Measurements from ENCODE around the gene GATB. TPM values are rescaled to one million over a fixed set of nuclear protein-coding genes. Genes with fewer than 3 reads are reported as not detected.

Gene GATB
- total RNA-seq, 5 donors from 2014 or later (not counting 1 experiment from before 2014, with no cell fraction given), result 9.6 to 15.3 (median 12.7) TPM

DNA sequence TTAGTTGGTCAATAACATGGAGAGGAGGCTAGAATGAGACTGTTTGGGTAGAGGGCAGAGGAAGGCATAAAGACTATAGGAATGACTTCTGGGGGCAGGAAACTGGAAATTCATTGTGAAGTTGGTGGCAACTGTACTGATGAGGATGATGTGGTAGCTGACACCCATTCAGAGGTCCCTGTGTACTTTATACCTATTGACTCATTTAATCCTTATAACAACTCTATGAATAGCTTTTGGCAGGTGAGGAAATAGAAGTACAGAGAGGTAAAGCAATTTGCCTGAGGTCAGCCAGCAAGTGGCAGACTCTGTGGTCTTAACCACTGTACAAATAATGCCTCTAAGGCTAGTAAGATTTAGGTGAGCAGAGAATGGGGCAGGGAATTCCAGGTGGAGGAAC, 100.1 kb downstream of the GATB start:
- Mint-ChIP-seq H3K9me3 (no peaks in the 10 kb centered on the region), H3K4me3 (no peak overlapping the region), H3K36me3 (no peaks in the 10 kb centered on the region), H3K4me1 (peaks cover 15 to 29% (median 19%) of the 10 kb centered on the region in 3 donors), H3K27me3 (no peaks in the 10 kb centered on the region), H3K27ac (peak overlapping the region in 1 of 2 donors; percentile 65)
- peaks cover 3 to 10% of the 10 kb centered on the region in 2 experiments for H3K4me1 ChIP-seq (ENCODE audit: control insufficient read depth in 1 of 2, extremely low read depth in 1 of 2, insufficient read depth in 2 of 2, low read length in 2 of 2)
- DNase-seq (no peak), ATAC-seq (replicated peaks in 1 of 4) (no peak)
- ChIA-PET POLR2A (interaction anchor here in 1 of 2 donors (0.6 kb wide), 1 partner anchor 220 kb away, joined by 3 read pairs; no protein-coding TSS in a partner anchor), CTCF (no interaction called here)
- H3K4me3 ChIP-seq (ENCODE audit: control insufficient read depth in 1 of 2, extremely low read depth in 1 of 2, low read length in 1 of 2), result no peak overlapping the region
- H3K36me3 ChIP-seq (ENCODE audit: control insufficient read depth in 2 of 2, extremely low read depth in 1 of 2, insufficient read depth in 1 of 2, low read length in 1 of 2), result no peaks in the 10 kb centered on the region
- H3K27ac ChIP-seq (ENCODE audit: low read length), result no peak overlapping the region
- no peaks in the 10 kb centered on the region for H3K9me3 ChIP-seq
- H3K27me3 ChIP-seq (replicated peaks in 1 of 2; ENCODE audit: control insufficient read depth in 2 of 2, extremely low read depth in 1 of 2, insufficient read depth in 2 of 2, low read length in 1 of 2), result no peaks in the 10 kb centered on the region

DNA sequence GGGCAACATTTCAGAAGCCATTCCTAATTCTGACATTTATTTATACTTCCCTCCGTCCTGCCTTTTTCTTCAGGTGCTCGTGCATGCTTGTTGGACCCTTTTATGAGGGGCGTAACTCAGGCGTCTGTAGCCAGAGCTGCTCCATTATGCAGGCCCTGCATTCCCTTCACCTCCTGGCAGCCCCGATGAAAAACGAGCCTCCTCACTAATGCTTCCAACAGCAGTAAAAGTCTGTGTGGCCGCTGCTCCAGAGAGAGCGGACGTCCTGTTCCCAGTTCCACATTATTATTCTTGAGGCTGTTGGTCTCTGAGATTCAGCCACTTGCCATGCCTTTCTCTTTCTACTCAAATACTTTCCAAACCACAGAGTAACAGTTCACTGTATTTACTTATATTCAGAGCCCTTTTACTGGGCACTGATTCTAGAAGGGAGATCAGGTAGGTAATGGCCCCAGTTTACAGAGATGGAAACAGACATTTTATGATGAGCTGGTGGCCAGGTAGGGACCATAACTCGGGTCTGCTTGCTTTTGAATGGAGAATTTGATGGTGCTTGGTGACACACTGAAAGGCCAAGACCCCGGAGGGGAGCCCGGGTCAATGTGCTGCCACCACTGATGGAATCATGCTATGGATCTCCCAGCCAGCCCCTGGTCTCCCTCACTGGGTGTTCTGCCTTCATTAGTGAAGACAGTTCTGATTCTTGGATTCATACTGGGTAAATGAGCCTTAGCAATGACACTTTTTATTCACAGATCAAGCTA, 101.0 kb downstream of the GATB start:
- H3K27me3 Mint-ChIP-seq, result no peaks in the 10 kb centered on the region
- H3K4me3 Mint-ChIP-seq, result peak overlapping the region in 1 of 3 donors; percentile 7
- ATAC-seq (replicated peaks in 1 of 4) (no peak), DNase-seq (no peak)
- ChIA-PET POLR2A (no interaction called here), CTCF (no interaction called here)
- peak overlapping the region in 1 of 2 donors; percentile 65 for H3K27ac Mint-ChIP-seq
- Histone ChIP-seq H3K27ac (ENCODE audit: low read length) (no peak overlapping the region), H3K4me3 (ENCODE audit: control insufficient read depth in 1 of 2, extremely low read depth in 1 of 2, low read length in 1 of 2) (no peak overlapping the region), H3K27me3 (replicated peaks in 1 of 2; ENCODE audit: control insufficient read depth in 2 of 2, extremely low read depth in 1 of 2, insufficient read depth in 2 of 2, low read length in 1 of 2) (no peaks in the 10 kb centered on the region), H3K4me1 (ENCODE audit: control insufficient read depth in 1 of 2, extremely low read depth in 1 of 2, insufficient read depth in 2 of 2, low read length in 2 of 2) (peaks cover 3 to 10% of the 10 kb centered on the region in 2 experiments), H3K36me3 (ENCODE audit: control insufficient read depth in 2 of 2, extremely low read depth in 1 of 2, insufficient read depth in 1 of 2, low read length in 1 of 2) (no peaks in the 10 kb centered on the region), H3K9me3 (no peaks in the 10 kb centered on the region)
- peaks cover 15 to 29% (median 19%) of the 10 kb centered on the region in 3 donors for H3K4me1 Mint-ChIP-seq
- 71% methylated on average over 10 of the region's 12 CpGs for WGBS (ENCODE audit: insufficient coverage)
- H3K36me3 Mint-ChIP-seq, result no peaks in the 10 kb centered on the region
- H3K9me3 Mint-ChIP-seq, result no peaks in the 10 kb centered on the region

DNA sequence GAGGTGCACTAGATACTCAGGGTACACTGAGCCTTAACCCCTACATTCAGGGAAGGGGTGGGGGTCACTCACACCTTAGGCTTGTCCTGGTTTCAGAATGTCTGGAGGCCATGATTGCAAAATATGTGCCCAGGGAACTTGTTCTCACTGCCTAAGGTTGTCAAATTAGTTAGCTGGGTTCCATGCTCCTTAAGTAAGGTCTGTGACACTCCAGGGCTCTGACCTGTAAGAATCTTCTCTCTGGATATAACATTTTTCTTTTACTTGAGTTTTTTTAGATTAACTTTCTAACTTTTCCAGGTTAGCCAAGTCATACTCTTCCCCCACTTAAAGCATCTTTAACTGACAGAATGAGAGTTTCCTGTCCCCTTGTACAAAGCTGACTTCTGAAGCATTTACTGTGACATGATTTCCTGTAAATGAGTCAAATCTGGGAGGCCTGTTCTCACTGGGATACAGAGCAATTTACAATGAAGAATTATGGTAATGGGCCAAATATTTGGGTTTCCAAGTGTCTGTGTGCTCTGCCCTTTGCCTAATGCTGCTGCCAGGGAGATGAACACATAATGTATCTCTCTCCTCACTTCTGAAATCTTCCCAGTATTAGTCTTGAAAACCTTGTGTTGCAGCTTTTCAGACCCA, 101.7 kb downstream of the GATB start:
- Mint-ChIP-seq H3K4me3 (peak overlapping the region in 1 of 3 donors; percentile 7), H3K36me3 (no peaks in the 10 kb centered on the region), H3K27ac (peak overlapping the region in 1 of 2 donors; percentile 65), H3K4me1 (peaks cover 15 to 29% (median 19%) of the 10 kb centered on the region in 3 donors), H3K9me3 (no peaks in the 10 kb centered on the region), H3K27me3 (no peaks in the 10 kb centered on the region)
- peak in 1 of 35 experiments; percentile 17 for DNase-seq
- ATAC-seq (replicated peaks in 1 of 4), result peak; percentile 48 to 78 (median 67)
- Histone ChIP-seq H3K4me1 (ENCODE audit: control insufficient read depth in 1 of 2, extremely low read depth in 1 of 2, insufficient read depth in 2 of 2, low read length in 2 of 2) (peaks cover 3 to 10% of the 10 kb centered on the region in 2 experiments), H3K27ac (ENCODE audit: low read length) (no peak overlapping the region), H3K27me3 (replicated peaks in 1 of 2; ENCODE audit: control insufficient read depth in 2 of 2, extremely low read depth in 1 of 2, insufficient read depth in 2 of 2, low read length in 1 of 2) (no peaks in the 10 kb centered on the region), H3K36me3 (ENCODE audit: control insufficient read depth in 2 of 2, extremely low read depth in 1 of 2, insufficient read depth in 1 of 2, low read length in 1 of 2) (no peaks in the 10 kb centered on the region), H3K4me3 (ENCODE audit: control insufficient read depth in 1 of 2, extremely low read depth in 1 of 2, low read length in 1 of 2) (no peak overlapping the region), H3K9me3 (no peaks in the 10 kb centered on the region)
- ChIA-PET POLR2A (no interaction called here), CTCF (no interaction called here)

DNA sequence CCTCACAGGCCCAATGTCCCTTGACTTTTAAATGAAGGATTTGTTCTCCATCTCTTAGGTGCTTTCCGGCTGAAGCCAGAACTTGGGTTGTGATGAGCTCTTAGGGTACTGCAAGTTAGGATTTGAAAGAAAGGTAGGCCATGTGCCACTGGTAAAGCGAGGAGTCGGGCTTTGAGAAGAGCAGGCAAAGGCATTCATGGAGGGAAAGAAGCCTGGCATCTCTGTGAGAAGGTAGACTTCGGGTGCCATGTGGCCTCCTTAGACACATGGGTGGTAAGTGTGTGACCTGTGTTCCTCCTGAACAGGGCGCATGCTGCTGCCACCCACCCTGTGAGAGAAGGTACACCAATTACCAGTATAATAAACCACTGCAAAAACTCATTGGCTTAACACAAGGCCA, 102.9 kb downstream of the GATB start:
- Histone ChIP-seq H3K27ac (ENCODE audit: low read length) (no peak overlapping the region), H3K27me3 (replicated peaks in 1 of 2; ENCODE audit: control insufficient read depth in 2 of 2, extremely low read depth in 1 of 2, insufficient read depth in 2 of 2, low read length in 1 of 2) (no peaks in the 10 kb centered on the region), H3K9me3 (no peaks in the 10 kb centered on the region), H3K36me3 (ENCODE audit: control insufficient read depth in 2 of 2, extremely low read depth in 1 of 2, insufficient read depth in 1 of 2, low read length in 1 of 2) (no peaks in the 10 kb centered on the region), H3K4me1 (ENCODE audit: control insufficient read depth in 1 of 2, extremely low read depth in 1 of 2, insufficient read depth in 2 of 2, low read length in 2 of 2) (peaks cover 3 to 10% of the 10 kb centered on the region in 2 experiments), H3K4me3 (ENCODE audit: control insufficient read depth in 1 of 2, extremely low read depth in 1 of 2, low read length in 1 of 2) (no peak overlapping the region)
- no peak for DNase-seq
- ATAC-seq (replicated peaks in 1 of 4), result no peak
- ChIA-PET CTCF (interaction anchor here in 1 of 2 donors (0.6 kb wide), 1 partner anchor 147 kb away, joined by 3 read pairs; no protein-coding TSS in a partner anchor), POLR2A (no interaction called here)
- Mint-ChIP-seq H3K36me3 (no peaks in the 10 kb centered on the region), H3K4me1 (peaks cover 15 to 29% (median 19%) of the 10 kb centered on the region in 3 donors), H3K27me3 (no peaks in the 10 kb centered on the region), H3K4me3 (no peak overlapping the region), H3K9me3 (no peaks in the 10 kb centered on the region), H3K27ac (peak overlapping the region in 1 of 2 donors; percentile 62)
- 92% methylated on average over 3 of the region's 5 CpGs for WGBS (ENCODE audit: insufficient coverage)

DNA sequence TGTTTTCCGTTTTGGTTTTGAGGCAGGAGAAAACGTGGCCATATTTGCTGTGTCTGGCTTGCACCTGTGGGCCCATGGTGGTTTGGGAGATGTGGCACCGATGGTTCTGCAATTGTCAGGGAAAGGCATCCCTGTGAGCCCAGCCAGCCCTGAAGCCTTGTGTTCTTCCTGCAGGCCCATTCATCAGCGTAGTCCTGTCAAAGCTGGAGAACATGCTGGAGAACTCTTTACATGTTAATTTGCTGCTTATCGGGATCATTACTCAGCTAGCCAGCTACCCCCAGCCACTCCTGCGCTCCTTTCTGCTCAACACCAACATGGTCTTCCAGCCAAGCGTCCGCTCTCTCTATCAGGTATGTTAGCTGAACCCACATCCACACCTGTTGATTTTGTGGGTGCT, 104.7 kb downstream of the GATB start:
- DNase-seq (no peak), ATAC-seq (replicated peaks in 1 of 4) (no peak)
- H3K9me3 ChIP-seq, result no peaks in the 10 kb centered on the region
- no peak overlapping the region for H3K27ac Mint-ChIP-seq
- POLR2A ChIA-PET, result no interaction called here
- H3K4me3 Mint-ChIP-seq, result no peak overlapping the region
- H3K27me3 ChIP-seq (replicated peaks in 1 of 2; ENCODE audit: control insufficient read depth in 2 of 2, extremely low read depth in 1 of 2, insufficient read depth in 2 of 2, low read length in 1 of 2), result no peaks in the 10 kb centered on the region
- no peaks in the 10 kb centered on the region for H3K36me3 ChIP-seq (ENCODE audit: control insufficient read depth in 2 of 2, extremely low read depth in 1 of 2, insufficient read depth in 1 of 2, low read length in 1 of 2)
- WGBS (ENCODE audit: insufficient coverage), result 84% methylated on average over 5 of the region's 8 CpGs
- H3K27me3 Mint-ChIP-seq, result no peaks in the 10 kb centered on the region
- H3K4me3 ChIP-seq (ENCODE audit: control insufficient read depth in 1 of 2, extremely low read depth in 1 of 2, low read length in 1 of 2), result no peak overlapping the region
- H3K27ac ChIP-seq (ENCODE audit: low read length), result no peak overlapping the region
- no peaks in the 10 kb centered on the region for H3K36me3 Mint-ChIP-seq
- H3K4me1 ChIP-seq (ENCODE audit: control insufficient read depth in 1 of 2, extremely low read depth in 1 of 2, insufficient read depth in 2 of 2, low read length in 2 of 2), result peaks cover 3 to 10% of the 10 kb centered on the region in 2 experiments
- no peaks in the 10 kb centered on the region for H3K9me3 Mint-ChIP-seq
- H3K4me1 Mint-ChIP-seq, result peaks cover 15 to 29% (median 19%) of the 10 kb centered on the region in 3 donors
- CTCF ChIA-PET, result no interaction called here

DNA sequence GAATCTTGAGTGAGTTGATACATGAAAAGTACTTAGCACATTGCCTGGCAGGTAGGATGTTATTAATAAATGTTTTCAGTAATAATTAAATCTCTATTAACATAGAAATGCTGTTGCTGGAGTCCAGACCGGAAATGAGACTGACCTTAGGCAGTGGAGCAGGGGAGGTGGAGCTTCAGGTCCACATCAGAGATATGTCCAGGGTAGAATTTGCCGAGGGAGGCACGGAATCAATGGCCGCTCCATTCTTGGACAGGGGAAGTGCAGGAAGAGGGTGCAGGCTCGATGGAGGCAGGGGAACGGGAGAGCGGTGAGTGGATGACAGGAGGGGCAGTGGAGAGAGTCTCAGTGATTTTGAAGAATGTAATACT, 107.3 kb downstream of the GATB start:
- Mint-ChIP-seq H3K27ac (peak overlapping the region in 1 of 2 donors; percentile 47), H3K27me3 (no peaks in the 10 kb centered on the region), H3K9me3 (no peaks in the 10 kb centered on the region), H3K4me1 (peaks cover 2 to 9% (median 3%) of the 10 kb centered on the region in 3 donors), H3K4me3 (no peak overlapping the region), H3K36me3 (no peaks in the 10 kb centered on the region)
- H3K27ac ChIP-seq (ENCODE audit: low read length), result no peak overlapping the region
- H3K4me3 ChIP-seq (ENCODE audit: control insufficient read depth in 1 of 2, extremely low read depth in 1 of 2, low read length in 1 of 2), result no peak overlapping the region
- ATAC-seq (replicated peaks in 1 of 4) (no peak), DNase-seq (no peak)
- POLR2A ChIA-PET, result no interaction called here
- H3K4me1 ChIP-seq (ENCODE audit: control insufficient read depth in 1 of 2, extremely low read depth in 1 of 2, insufficient read depth in 2 of 2, low read length in 2 of 2), result no peaks in the 10 kb centered on the region
- CTCF ChIA-PET, result interaction anchor here (0.7 kb wide), 2 partner anchors 603 to 1370 kb away, joined by 3 to 4 read pairs; no protein-coding TSS in a partner anchor
- H3K9me3 ChIP-seq, result no peaks in the 10 kb centered on the region
- H3K36me3 ChIP-seq (ENCODE audit: control insufficient read depth in 2 of 2, extremely low read depth in 1 of 2, insufficient read depth in 1 of 2, low read length in 1 of 2), result no peaks in the 10 kb centered on the region
- WGBS (ENCODE audit: insufficient coverage), result 88% methylated on average over 7 of the region's 7 CpGs
- H3K27me3 ChIP-seq (replicated peaks in 1 of 2; ENCODE audit: control insufficient read depth in 2 of 2, extremely low read depth in 1 of 2, insufficient read depth in 2 of 2, low read length in 1 of 2), result peaks cover 0 to 9% of the 10 kb centered on the region in 2 experiments

Data from T-cell (primary cell).